ENCODE measurements around the gene SLC19A2. TPM values are rescaled to one million over a fixed set of nuclear protein-coding genes. Genes with fewer than 3 reads are reported as not detected.

Gene SLC19A2
- polyA plus RNA-seq, 1 of the 3 experiments (the other 2 are of a cell fraction) = 3.4 TPM

DNA sequence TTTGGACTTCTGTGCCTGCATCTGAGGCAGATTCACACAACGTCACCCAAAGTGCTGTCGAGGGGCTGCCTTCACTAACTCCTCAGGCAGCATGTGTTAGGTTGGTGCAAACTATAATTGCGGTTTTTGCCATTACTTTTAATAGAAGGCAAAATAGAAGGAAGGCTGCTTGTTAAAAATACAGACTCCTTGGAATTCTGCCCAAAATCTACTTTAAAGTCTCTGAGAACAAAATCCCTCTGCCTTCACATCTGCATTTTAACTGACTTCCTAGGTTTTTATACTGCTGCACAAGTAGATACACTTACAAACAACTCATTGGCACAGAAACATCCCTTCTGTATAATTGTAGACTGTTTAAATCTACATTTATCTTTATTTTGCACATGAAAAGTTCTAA, 41.3 kb upstream of the SLC19A2 start:
- no peak for DNase-seq
- H3K9me2 ChIP-seq = no peaks in the 10 kb centered on the region
- WGBS (ENCODE audit: low lambda C conversion rate) = 85% methylated on average over 3 of the region's 3 CpGs
- no peaks in the 10 kb centered on the region for H3K36me3 ChIP-seq (replicated peaks in 1 of 2; ENCODE audit: control insufficient read depth in 1 of 2, insufficient read depth in 2 of 2, low read length in 1 of 2)
- no peak overlapping the region for H3K4me3 ChIP-seq (ENCODE audit: low read depth in 2 of 2, low read length in 1 of 2)
- no peaks in the 10 kb centered on the region for H3K27me3 ChIP-seq (ENCODE audit: insufficient read depth)
- H3F3A ChIP-seq (replicated peaks; ENCODE audit: insufficient read depth) = no peaks in the 10 kb centered on the region
- TF ChIP-seq YY1 (IDR thresholded peaks at IDR 0.05; ENCODE audit: low read depth) (no peak), EP300 (IDR thresholded peaks at IDR 0.05; ENCODE audit: borderline replicate concordance in 1 of 2, low read depth in 1 of 2, low read length in 1 of 2) (no peak), TEAD4 (IDR thresholded peaks at IDR 0.05; ENCODE audit: borderline replicate concordance, insufficient read depth) (no peak), POLR2AphosphoS5 (IDR thresholded peaks at IDR 0.05; ENCODE audit: low read depth, low read length) (no peak), GABPA (IDR thresholded peaks at IDR 0.05; ENCODE audit: low read depth) (no peak), CHD2 (IDR thresholded peaks at IDR 0.05; ENCODE audit: low read length, partially characterized antibody) (no peak), ELF1 (IDR thresholded peaks at IDR 0.05) (no peak), RFX5 (IDR thresholded peaks at IDR 0.05; ENCODE audit: low read length) (no peak), FOXM1 (IDR thresholded peaks at IDR 0.05; ENCODE audit: low read depth) (no peak), NFIC (IDR thresholded peaks at IDR 0.05; ENCODE audit: borderline replicate concordance) (no peak), TAF1 (IDR thresholded peaks at IDR 0.05; ENCODE audit: borderline replicate concordance, low read depth, low read length) (no peak), FOSL2 (IDR thresholded peaks at IDR 0.05; ENCODE audit: borderline replicate concordance, low read depth) (no peak), TCF12 (IDR thresholded peaks at IDR 0.05) (no peak), NRF1 (IDR thresholded peaks at IDR 0.05; ENCODE audit: low read depth, low read length) (no peak), RCOR1 (IDR thresholded peaks at IDR 0.05; ENCODE audit: low read length) (no peak), MXI1 (IDR thresholded peaks at IDR 0.05; ENCODE audit: low read depth, low read length) (no peak)
- TF ChIP-seq, protein P1, sequence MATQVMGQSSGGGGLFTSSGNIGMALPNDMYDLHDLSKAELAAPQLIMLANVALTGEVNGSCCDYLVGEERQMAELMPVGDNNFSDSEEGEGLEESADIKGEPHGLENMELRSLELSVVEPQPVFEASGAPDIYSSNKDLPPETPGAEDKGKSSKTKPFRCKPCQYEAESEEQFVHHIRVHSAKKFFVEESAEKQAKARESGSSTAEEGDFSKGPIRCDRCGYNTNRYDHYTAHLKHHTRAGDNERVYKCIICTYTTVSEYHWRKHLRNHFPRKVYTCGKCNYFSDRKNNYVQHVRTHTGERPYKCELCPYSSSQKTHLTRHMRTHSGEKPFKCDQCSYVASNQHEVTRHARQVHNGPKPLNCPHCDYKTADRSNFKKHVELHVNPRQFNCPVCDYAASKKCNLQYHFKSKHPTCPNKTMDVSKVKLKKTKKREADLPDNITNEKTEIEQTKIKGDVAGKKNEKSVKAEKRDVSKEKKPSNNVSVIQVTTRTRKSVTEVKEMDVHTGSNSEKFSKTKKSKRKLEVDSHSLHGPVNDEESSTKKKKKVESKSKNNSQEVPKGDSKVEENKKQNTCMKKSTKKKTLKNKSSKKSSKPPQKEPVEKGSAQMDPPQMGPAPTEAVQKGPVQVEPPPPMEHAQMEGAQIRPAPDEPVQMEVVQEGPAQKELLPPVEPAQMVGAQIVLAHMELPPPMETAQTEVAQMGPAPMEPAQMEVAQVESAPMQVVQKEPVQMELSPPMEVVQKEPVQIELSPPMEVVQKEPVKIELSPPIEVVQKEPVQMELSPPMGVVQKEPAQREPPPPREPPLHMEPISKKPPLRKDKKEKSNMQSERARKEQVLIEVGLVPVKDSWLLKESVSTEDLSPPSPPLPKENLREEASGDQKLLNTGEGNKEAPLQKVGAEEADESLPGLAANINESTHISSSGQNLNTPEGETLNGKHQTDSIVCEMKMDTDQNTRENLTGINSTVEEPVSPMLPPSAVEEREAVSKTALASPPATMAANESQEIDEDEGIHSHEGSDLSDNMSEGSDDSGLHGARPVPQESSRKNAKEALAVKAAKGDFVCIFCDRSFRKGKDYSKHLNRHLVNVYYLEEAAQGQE (IDR thresholded peaks at IDR 0.05; ENCODE audit: low read depth, low read length) = no peak
- TF ChIP-seq, protein P2, sequence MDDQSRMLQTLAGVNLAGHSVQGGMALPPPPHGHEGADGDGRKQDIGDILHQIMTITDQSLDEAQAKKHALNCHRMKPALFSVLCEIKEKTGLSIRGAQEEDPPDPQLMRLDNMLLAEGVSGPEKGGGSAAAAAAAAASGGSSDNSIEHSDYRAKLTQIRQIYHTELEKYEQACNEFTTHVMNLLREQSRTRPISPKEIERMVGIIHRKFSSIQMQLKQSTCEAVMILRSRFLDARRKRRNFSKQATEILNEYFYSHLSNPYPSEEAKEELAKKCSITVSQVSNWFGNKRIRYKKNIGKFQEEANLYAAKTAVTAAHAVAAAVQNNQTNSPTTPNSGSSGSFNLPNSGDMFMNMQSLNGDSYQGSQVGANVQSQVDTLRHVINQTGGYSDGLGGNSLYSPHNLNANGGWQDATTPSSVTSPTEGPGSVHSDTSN (IDR thresholded peaks at IDR 0.05) = no peak
- TF ChIP-seq, protein P3, sequence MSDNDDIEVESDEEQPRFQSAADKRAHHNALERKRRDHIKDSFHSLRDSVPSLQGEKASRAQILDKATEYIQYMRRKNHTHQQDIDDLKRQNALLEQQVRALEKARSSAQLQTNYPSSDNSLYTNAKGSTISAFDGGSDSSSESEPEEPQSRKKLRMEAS (IDR thresholded peaks at IDR 0.05; ENCODE audit: low read depth) = no peak
- TF ChIP-seq, protein P4, sequence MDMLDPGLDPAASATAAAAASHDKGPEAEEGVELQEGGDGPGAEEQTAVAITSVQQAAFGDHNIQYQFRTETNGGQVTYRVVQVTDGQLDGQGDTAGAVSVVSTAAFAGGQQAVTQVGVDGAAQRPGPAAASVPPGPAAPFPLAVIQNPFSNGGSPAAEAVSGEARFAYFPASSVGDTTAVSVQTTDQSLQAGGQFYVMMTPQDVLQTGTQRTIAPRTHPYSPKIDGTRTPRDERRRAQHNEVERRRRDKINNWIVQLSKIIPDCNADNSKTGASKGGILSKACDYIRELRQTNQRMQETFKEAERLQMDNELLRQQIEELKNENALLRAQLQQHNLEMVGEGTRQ (IDR thresholded peaks at IDR 0.05; ENCODE audit: borderline replicate concordance, low read depth, low read length) = no peak
- no peak overlapping the region for H2AFZ ChIP-seq (ENCODE audit: low read depth)
- H3K27ac ChIP-seq (ENCODE audit: low read depth in 2 of 2, low read length in 1 of 2) = no peak overlapping the region
- no peaks in the 10 kb centered on the region; a peak in 1 of 4 replicates for H3K4me1 ChIP-seq (ENCODE audit: control insufficient read depth in 1 of 2, insufficient read depth in 2 of 2, low read depth in 1 of 2, low read length in 1 of 2)
- H4K20me1 ChIP-seq (ENCODE audit: insufficient read depth) = no peaks in the 10 kb centered on the region
- H3K79me2 ChIP-seq (ENCODE audit: insufficient read depth) = no peaks in the 10 kb centered on the region
- ChIA-PET POLR2A (no interaction called here), CTCF (no interaction called here)
- no peaks in the 10 kb centered on the region for H3K9me3 ChIP-seq
- H3K9ac ChIP-seq = no peak overlapping the region
- no peak overlapping the region for H3K4me2 ChIP-seq

Data from SK-N-SH (cell line).